ENCODE results near the gene EMP1. TPM values are rescaled to one million over a fixed set of nuclear protein-coding genes. Genes with fewer than 3 reads are reported as not detected.
A peak's percentile ranks its signal among the peaks of the same experiment; 100 is the strongest.

EMP1 gene
- polyA plus RNA-seq, 1 donor from 2014 or later: 0.33 TPM

DNA sequence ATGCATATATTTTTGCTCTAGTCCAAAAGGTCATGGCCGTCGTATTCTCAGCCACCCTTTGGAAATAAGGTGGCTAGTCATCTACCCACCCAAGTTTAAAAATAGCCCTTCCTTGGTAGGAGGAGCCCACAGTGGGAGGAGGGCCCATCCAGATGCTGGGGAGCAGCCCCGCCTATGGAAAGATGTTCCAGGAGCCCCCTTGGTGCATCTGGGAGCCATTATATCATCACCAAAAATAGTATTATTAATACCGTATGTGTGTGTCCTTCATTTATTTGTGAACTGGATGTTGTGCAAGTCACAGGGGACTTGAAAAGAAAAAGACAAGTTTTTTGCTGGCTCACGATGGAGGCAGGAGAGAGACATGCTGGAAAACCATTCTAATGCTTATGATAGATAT lies 34.0 kb downstream of the EMP1 start:
- TF ChIP-seq EZH2 (IDR thresholded peaks at IDR 0.05; ENCODE audit: borderline replicate concordance, insufficient read depth, low read length, poor library complexity, severe bottlenecking): no peak
- TF ChIP-seq TAF1 (IDR thresholded peaks at IDR 0.05; ENCODE audit: low read depth): no peak
- TF ChIP-seq REST (IDR thresholded peaks at IDR 0.05; ENCODE audit: borderline replicate concordance): no peak
- no peak for TF ChIP-seq RAD21 (conservative IDR thresholded peaks at IDR 0.05)
- TF ChIP-seq POLR2AphosphoS5 (IDR thresholded peaks at IDR 0.05): no peak
- no peak for TF ChIP-seq EP300 (conservative IDR thresholded peaks at IDR 0.05; ENCODE audit: poor library complexity, severe bottlenecking)
- TF ChIP-seq MXI1 (conservative IDR thresholded peaks at IDR 0.05; ENCODE audit: poor library complexity, severe bottlenecking): no peak
- TF ChIP-seq SMC3 (conservative IDR thresholded peaks at IDR 0.05; ENCODE audit: poor library complexity): no peak
- TF ChIP-seq CTCF (IDR thresholded peaks at IDR 0.05; ENCODE audit: poor library complexity, severe bottlenecking): no peak
- Histone ChIP-seq H4K20me1 (ENCODE audit: insufficient read depth) (no peaks in the 10 kb centered on the region), H3K79me2 (replicated peaks; ENCODE audit: insufficient read depth, low read length) (no peaks in the 10 kb centered on the region), H3F3A (ENCODE audit: insufficient read depth, low read length, poor library complexity, severe bottlenecking) (no peaks in the 10 kb centered on the region), H3K9me3 (ENCODE audit: low read length) (no peaks in the 10 kb centered on the region), H3K36me3 (ENCODE audit: insufficient read depth, low read length) (no peaks in the 10 kb centered on the region), H3K27me3 (ENCODE audit: insufficient read depth, low read depth, low read length) (no peaks in the 10 kb centered on the region), H3K4me3 (ENCODE audit: low read length) (no peak overlapping the region), H3K9me2 (ENCODE audit: insufficient read depth, low read length) (no peaks in the 10 kb centered on the region), H3K4me2 (ENCODE audit: low read length) (no peak overlapping the region), H3K27ac (ENCODE audit: low read length) (no peak overlapping the region), H2AFZ (ENCODE audit: low read depth, low read length) (no peak overlapping the region), H3K9ac (ENCODE audit: low read length) (no peak overlapping the region)

- H3K4me2 ChIP-seq (ENCODE audit: low read length): no peak overlapping the region
- no peak for TF ChIP-seq EP300 (conservative IDR thresholded peaks at IDR 0.05; ENCODE audit: poor library complexity, severe bottlenecking)
- no peak for TF ChIP-seq MXI1 (conservative IDR thresholded peaks at IDR 0.05; ENCODE audit: poor library complexity, severe bottlenecking)
- TF ChIP-seq EZH2 (IDR thresholded peaks at IDR 0.05; ENCODE audit: borderline replicate concordance, insufficient read depth, low read length, poor library complexity, severe bottlenecking): no peak
- TF ChIP-seq POLR2AphosphoS5 (IDR thresholded peaks at IDR 0.05): no peak
- peak; percentile 24 for TF ChIP-seq RAD21 (conservative IDR thresholded peaks at IDR 0.05)
- no peak for TF ChIP-seq REST (IDR thresholded peaks at IDR 0.05; ENCODE audit: borderline replicate concordance)
- TF ChIP-seq SMC3 (conservative IDR thresholded peaks at IDR 0.05; ENCODE audit: poor library complexity): no peak
- no peak for TF ChIP-seq TAF1 (IDR thresholded peaks at IDR 0.05; ENCODE audit: low read depth)
- peak; percentile 32 for TF ChIP-seq CTCF (IDR thresholded peaks at IDR 0.05; ENCODE audit: poor library complexity, severe bottlenecking)
- H3K27me3 ChIP-seq (ENCODE audit: insufficient read depth, low read depth, low read length): no peaks in the 10 kb centered on the region
- H3K4me3 ChIP-seq (ENCODE audit: low read length): no peak overlapping the region
- H3K36me3 ChIP-seq (ENCODE audit: insufficient read depth, low read length): no peaks in the 10 kb centered on the region
- H2AFZ ChIP-seq (ENCODE audit: low read depth, low read length): no peak overlapping the region
- no peaks in the 10 kb centered on the region for H3K79me2 ChIP-seq (replicated peaks; ENCODE audit: insufficient read depth, low read length)
- H3K27ac ChIP-seq (ENCODE audit: low read length): no peak overlapping the region
- H3K9me2 ChIP-seq (ENCODE audit: insufficient read depth, low read length): no peaks in the 10 kb centered on the region
- H3K9me3 ChIP-seq (ENCODE audit: low read length): no peaks in the 10 kb centered on the region
- no peaks in the 10 kb centered on the region for H4K20me1 ChIP-seq (ENCODE audit: insufficient read depth)
- H3F3A ChIP-seq (ENCODE audit: insufficient read depth, low read length, poor library complexity, severe bottlenecking): no peaks in the 10 kb centered on the region
- no peak overlapping the region for H3K9ac ChIP-seq (ENCODE audit: low read length)
These were observed 37.5 kb downstream of the EMP1 start for GRCh38 chr12:13233830-13234641.
